CD14-positive monocyte (primary cell): ENCODE results near the gene ISLR2. TPM values are rescaled to one million over a fixed set of nuclear protein-coding genes. Genes with fewer than 3 reads are reported as not detected.

Experiments used
- DNase-seq, 3 donors: peaks; one replicate each; pipeline ENCODE4 v3.0.0-alpha.2; 2011 to 2022
- H2AFZ ChIP-seq: 2 replicates; pipeline ENCODE4 v1.6.0; 2012; ENCODE audit warnings: mild to moderate bottlenecking, low read depth, low read length, inconsistent platforms; ENCODE audit not compliant: insufficient read depth, poor library complexity, severe bottlenecking
- H3K27ac ChIP-seq, 2 donors: 1 replicate in 1 of 2; 2 replicates in 1 of 2; pipeline ENCODE4 v1.5.1; 2012 to 2013; ENCODE audit warnings: low read length in 2 of 2, control low read depth in 1 of 2, inconsistent platforms in 1 of 2, low read depth in 1 of 2, mild to moderate bottlenecking in 1 of 2
- H3K27me3 ChIP-seq, 2 donors: one replicate each; pipeline versions ENCODE4 v1.6.0 to v1.6.1; 2011 to 2013; ENCODE audit warnings: low read length in 2 of 2; ENCODE audit not compliant: control insufficient read depth in 2 of 2, insufficient read depth in 2 of 2
- H3K36me3 ChIP-seq, 2 donors: replicated peaks in 1 of 2; 1 replicate in 1 of 2; 2 replicates in 1 of 2; pipeline versions ENCODE4 v1.5.1 to v1.6.1; 2012 to 2013; ENCODE audit warnings: low read length in 2 of 2, control low read depth in 1 of 2, inconsistent platforms in 1 of 2, mild to moderate bottlenecking in 1 of 2; ENCODE audit not compliant: insufficient read depth in 2 of 2, control insufficient read depth in 1 of 2
- H3K4me1 ChIP-seq, 2 donors: 1 replicate in 1 of 2; 2 replicates in 1 of 2; pipeline versions ENCODE4 v1.5.1 to v1.6.1; 2012 to 2013; ENCODE audit warnings: low read length in 2 of 2, control low read depth in 1 of 2, inconsistent platforms in 1 of 2, mild to moderate bottlenecking in 1 of 2, moderate library complexity in 1 of 2; ENCODE audit not compliant: insufficient read depth in 2 of 2, control insufficient read depth in 1 of 2
- H3K4me2 ChIP-seq: replicated peaks from 2 replicates; pipeline ENCODE3; 2012; ENCODE audit warnings: low read length, moderate library complexity, mild to moderate bottlenecking; ENCODE audit not compliant: poor library complexity, severe bottlenecking; ENCODE audit errors: extremely low read depth
- H3K4me3 ChIP-seq, 3 experiments: fragments of 200-600 bp in 1 of 3; sonication (generic) in 1 of 3; replicated peaks in 1 of 3; 1 replicate in 2 of 3; 2 replicates in 1 of 3; pipeline ENCODE4 v1.5.1; 2011 to 2013; ENCODE audit warnings: low read length in 3 of 3, mild to moderate bottlenecking in 3 of 3, control low read depth in 2 of 3, low read depth in 2 of 3, inconsistent platforms in 1 of 3, moderate library complexity in 1 of 3
- H3K79me2 ChIP-seq: 2 replicates; pipeline ENCODE4 v1.6.0; 2012; ENCODE audit warnings: mild to moderate bottlenecking, control low read depth, inconsistent platforms, low read length, moderate library complexity; ENCODE audit not compliant: insufficient read depth
- H3K9ac ChIP-seq: 2 replicates; pipeline ENCODE4 v1.6.0; 2017; ENCODE audit warnings: low read length, mild to moderate bottlenecking; ENCODE audit not compliant: insufficient read depth, poor library complexity, severe bottlenecking
- H3K9me3 ChIP-seq, 2 donors: replicated peaks in 1 of 2; 1 replicate in 1 of 2; 2 replicates in 1 of 2; pipeline versions ENCODE4 v1.5.1 to v1.6.1; 2012 to 2013; ENCODE audit warnings: low read length in 2 of 2, control low read depth in 1 of 2; ENCODE audit not compliant: control insufficient read depth in 1 of 2, insufficient read depth in 1 of 2
- H4K20me1 ChIP-seq: 2 replicates; pipeline ENCODE4 v1.6.0; 2012; ENCODE audit warnings: mild to moderate bottlenecking, low read length, control low read depth, moderate library complexity; ENCODE audit not compliant: insufficient read depth
- H3K27ac Mint-ChIP-seq, 7 donors: one replicate each; pipeline ENCODE4 v1.8.0; 2020; ENCODE audit warnings: mild to moderate bottlenecking in 7 of 7, mixed read lengths in 7 of 7, moderate library complexity in 6 of 7, inconsistent platforms in 2 of 7
- H3K27me3 Mint-ChIP-seq, 3 donors: one replicate each; pipeline ENCODE4 v1.8.0; 2021 to 2022; ENCODE audit warnings: low read depth in 3 of 3, mild to moderate bottlenecking in 3 of 3, mixed read lengths in 3 of 3, moderate library complexity in 3 of 3, inconsistent platforms in 1 of 3
- H3K36me3 Mint-ChIP-seq, 2 donors: one replicate each; pipeline ENCODE4 v1.8.0; 2020; ENCODE audit warnings: mixed read lengths in 2 of 2, inconsistent platforms in 1 of 2, mild to moderate bottlenecking in 1 of 2
- H3K4me1 Mint-ChIP-seq: one replicate; pipeline ENCODE4 v1.8.0; 2020; ENCODE audit warnings: mild to moderate bottlenecking, mixed read lengths
- H3K4me3 Mint-ChIP-seq, 2 donors: one replicate each; pipeline ENCODE4 v1.8.0; 2020; ENCODE audit warnings: mild to moderate bottlenecking in 2 of 2, mixed read lengths in 2 of 2, moderate library complexity in 1 of 2
- H3K9me3 Mint-ChIP-seq, 7 donors: one replicate each; pipeline ENCODE4 v1.8.0; 2020 to 2022; ENCODE audit warnings: mixed read lengths in 7 of 7, mild to moderate bottlenecking in 6 of 7, moderate library complexity in 6 of 7, inconsistent platforms in 2 of 7
- CTCF ChIP-seq: fragments of 200-600 bp; IDR thresholded peaks from one replicate; pipeline ENCODE4 v1.8.0; 2022; ENCODE audit warnings: antibody characterized with exemption, mild to moderate bottlenecking
- WGBS: methylation state at CpG from one replicate; pipeline ENCODE4 v1.1.5; 2013; ENCODE audit warnings: missing lambda C conversion rate; ENCODE audit not compliant: insufficient coverage; 5-methylcytosine and 5-hydroxymethylcytosine counted together
- intact Hi-C, 2 donors: fragments of 100-400 bp; cut with micrococcal nuclease; formaldehyde crosslinking; loops; one replicate each; pipeline versions ENCODE4 v1.15.0 to v1.15.1; 2023
- polyA plus RNA-seq, 3 donors: library from polyadenylated mRNA; depleted of rRNA in 1 of 3; unstranded in 2 of 3; stranded (reverse) in 1 of 3; fragments of 300-500 nt in 2 of 3; fragments of >200 nt in 1 of 3; fragmentation: Illumina TruSeq in 2 of 3; gene quantifications; 1 replicate in 2 of 3; 2 replicates in 1 of 3; pipeline ENCODE4 v1.2.3, GENCODE V29; 2012 to 2021

ISLR2 gene
- polyA plus RNA-seq, 3 donors = not detected

DNA sequence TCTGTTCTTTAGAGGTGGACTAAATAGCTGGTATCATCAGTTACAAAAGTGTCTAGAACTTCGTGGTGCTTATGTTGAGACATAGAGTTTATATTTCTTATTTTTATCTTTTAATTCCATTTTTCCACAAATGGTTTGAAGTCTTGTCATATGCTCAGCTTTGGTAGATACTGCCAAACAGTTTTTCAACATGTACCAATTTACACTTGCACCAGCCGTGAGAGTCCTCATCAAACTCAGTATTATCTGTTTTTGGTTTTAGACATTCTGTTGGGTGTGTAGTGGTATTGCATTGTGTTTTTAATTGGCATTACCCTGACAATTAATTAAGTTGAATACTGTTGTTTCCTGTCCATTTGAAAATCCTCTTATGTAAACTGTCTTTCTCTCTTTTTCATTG, 16.7 kb downstream of the ISLR2 start:
- H3K4me3 ChIP-seq = no peak overlapping the region
- Mint-ChIP-seq H3K4me3 (no peak overlapping the region), H3K27me3 (peaks cover 28 to 62% (median 40%) of the 10 kb centered on the region in 3 donors), H3K9me3 (peaks cover 0 to 1% (median 0%) of the 10 kb centered on the region in 7 donors), H3K27ac (no peak overlapping the region), H3K4me1 (no peaks in the 10 kb centered on the region), H3K36me3 (no peaks in the 10 kb centered on the region)
- WGBS = no CpG with 5 or more reads among the region's 2 CpGs
- no peak overlapping the region for H3K4me2 ChIP-seq
- DNase-seq = no peak
- no peaks in the 10 kb centered on the region for H3K36me3 ChIP-seq
- no peak overlapping the region for H3K9ac ChIP-seq
- H3K27ac ChIP-seq = no peak overlapping the region
- no peaks in the 10 kb centered on the region for H3K79me2 ChIP-seq
- intact Hi-C loops = loop anchor here in 1 of 2 donors (10.0 kb wide), 1 partner anchor 172 kb away; no protein-coding TSS in a partner anchor
- no peaks in the 10 kb centered on the region for H4K20me1 ChIP-seq
- peaks cover 20 to 31% of the 10 kb centered on the region in 2 donors for H3K27me3 ChIP-seq
- TF ChIP-seq CTCF = no peak
- no peaks in the 10 kb centered on the region for H3K4me1 ChIP-seq
- H3K9me3 ChIP-seq = no peaks in the 10 kb centered on the region
- H2AFZ ChIP-seq = no peak overlapping the region

- Mint-ChIP-seq H3K4me1 (peaks cover 3% of the 10 kb centered on the region), H3K4me3 (no peak overlapping the region), H3K9me3 (no peaks in the 10 kb centered on the region), H3K27ac (no peak overlapping the region), H3K36me3 (no peaks in the 10 kb centered on the region), H3K27me3 (peaks cover 9 to 31% (median 20%) of the 10 kb centered on the region in 3 donors)
- H3K9me3 ChIP-seq = no peaks in the 10 kb centered on the region
- intact Hi-C loops = no loop called here
- TF ChIP-seq CTCF = no peak
- H3K4me2 ChIP-seq = no peak overlapping the region
- no peaks in the 10 kb centered on the region for H3K79me2 ChIP-seq
- no peak overlapping the region for H3K4me3 ChIP-seq
- DNase-seq = no peak
- H3K36me3 ChIP-seq = no peaks in the 10 kb centered on the region
- H3K27me3 ChIP-seq = peaks cover 0 to 5% of the 10 kb centered on the region in 2 donors
- H3K27ac ChIP-seq = no peak overlapping the region
- WGBS = 93% methylated on average over 9 of the region's 14 CpGs
- no peak overlapping the region for H2AFZ ChIP-seq
- H4K20me1 ChIP-seq = no peaks in the 10 kb centered on the region
- H3K9ac ChIP-seq = no peak overlapping the region
- no peaks in the 10 kb centered on the region for H3K4me1 ChIP-seq
These were observed 25.5 kb downstream of the ISLR2 start for GRCh38 chr15:74155766-74156417.
